Choroid plexus epithelial cell (primary cell): ENCODE measurements around the gene C1GALT1C1L.

Experiments used
- DNase-seq: peaks from one replicate; pipeline ENCODE4 v3.0.0-alpha.2; 2010; ENCODE audit warnings: low read depth
- H3K4me3 ChIP-seq: 2 replicates; pipeline ENCODE4 v1.5.1; 2011; ENCODE audit warnings: low read depth, mild to moderate bottlenecking, control low read depth, low read length, moderate library complexity
- CTCF ChIP-seq: conservative IDR thresholded peaks from 2 replicates; pipeline ENCODE4 v1.5.1; 2011; ENCODE audit warnings: low read depth, mild to moderate bottlenecking, control low read depth, inconsistent platforms, low read length, moderate library complexity

The C1GALT1C1L gene

GRCh38 chr2:43676322-43677050, at the start of gene C1GALT1C1L:
Gene C1GALT1C1L (minus strand): TSS chr2:43676429. CDS start chr2:43676322, 107 bp downstream.
- TF ChIP-seq CTCF = no peak
- peak within 1 kb of the TSS; percentile 56 for H3K4me3 ChIP-seq
- DNase-seq = peak; percentile 59

GRCh38 chr2:43725711-43726246, 49.5 kb upstream of the C1GALT1C1L start:
- TF ChIP-seq CTCF = no peak
- no peak for DNase-seq
- H3K4me3 ChIP-seq = no peak overlapping the region

- peak; percentile 39 for DNase-seq
- no peak for TF ChIP-seq CTCF
Observed at GRCh38 chr2:43724728-43725526, 48.7 kb upstream of the C1GALT1C1L start.

GRCh38 chr2:43718530-43719124, 42.4 kb upstream of the C1GALT1C1L start:
- TF ChIP-seq CTCF = no peak
- no peak for DNase-seq

More at GRCh38 chr2:43724728-43725526, 48.7 kb upstream of the C1GALT1C1L start:
- no peak overlapping the region for H3K4me3 ChIP-seq

GRCh38 chr2:43717322-43717721, 41.1 kb upstream of the C1GALT1C1L start:
- no peak for DNase-seq
- TF ChIP-seq CTCF = no peak
- H3K4me3 ChIP-seq = no peak overlapping the region

More at GRCh38 chr2:43718530-43719124, 42.4 kb upstream of the C1GALT1C1L start:
- no peak overlapping the region for H3K4me3 ChIP-seq

GRCh38 chr2:43715300-43716098, 39.3 kb upstream of the C1GALT1C1L start:
- no peak for TF ChIP-seq CTCF

More at GRCh38 chr2:43715300-43716098, 39.3 kb upstream of the C1GALT1C1L start:
- H3K4me3 ChIP-seq = no peak overlapping the region
- no peak for DNase-seq
